NCI-H69 (cell line): Measurements from ENCODE around the gene HOTAIR.

Experiments
- DNase-seq: peaks from one replicate; lab custom pipeline; 2025; lab: John Stamatoyannopoulos, UW

The HOTAIR gene

GRCh38 chr12:53974084-53975063 is at the start of gene HOTAIR:
Gene HOTAIR, minus strand, starts transcription at chr12:53974954.
- peak; percentile 71 for DNase-seq

GRCh38 chr12:54024127-54024526 is 49.4 kb upstream of the HOTAIR start:
- no peak for DNase-seq

GRCh38 chr12:54022960-54023884 is 48.5 kb upstream of the HOTAIR start:
- no peak for DNase-seq

GRCh38 chr12:54021432-54022013 is 46.8 kb upstream of the HOTAIR start:
- DNase-seq = no peak

- no peak for DNase-seq
Observed at GRCh38 chr12:54020591-54021405, 46.0 kb upstream of the HOTAIR start.

- DNase-seq = peak; percentile 43
Observed at GRCh38 chr12:54019924-54020590, 45.3 kb upstream of the HOTAIR start.

GRCh38 chr12:54019091-54019811 is 44.5 kb upstream of the HOTAIR start:
- DNase-seq = peak; percentile 77

GRCh38 chr12:54018468-54018984 is 43.8 kb upstream of the HOTAIR start:
- DNase-seq = peak; percentile 83

GRCh38 chr12:54017878-54018467 is 43.2 kb upstream of the HOTAIR start:
- peak; percentile 99 for DNase-seq

GRCh38 chr12:54017027-54017788 is 42.5 kb upstream of the HOTAIR start:
- DNase-seq = peak; percentile 98

GRCh38 chr12:54016478-54016964 is 41.8 kb upstream of the HOTAIR start:
- peak; percentile 89 for DNase-seq

- no peak for DNase-seq
Observed at GRCh38 chr12:54016051-54016450, 41.3 kb upstream of the HOTAIR start.

GRCh38 chr12:54015018-54015931 is 40.5 kb upstream of the HOTAIR start:
- no peak for DNase-seq

- no peak for DNase-seq
Observed at GRCh38 chr12:54014377-54015017, 39.7 kb upstream of the HOTAIR start.

- DNase-seq = no peak
Observed at GRCh38 chr12:54012631-54013409, 38.1 kb upstream of the HOTAIR start.
